Left ventricle myocardium inferior (tissue), 1 donor: ENCODE results near the gene ABHD4. TPM values are rescaled to one million over a fixed set of nuclear protein-coding genes. Genes with fewer than 3 reads are reported as not detected.

ENCODE experiments used
- DNase-seq: peaks from one replicate; pipeline ENCODE4 v3.0.0-alpha.2; 2020
- H3K27ac ChIP-seq: fragments of 200-600 bp; replicated peaks from 2 replicates; pipeline ENCODE4 v1.8.0; 2021
- H3K27me3 ChIP-seq: fragments of 200-600 bp; 2 replicates; pipeline ENCODE4 v1.8.0; 2021; ENCODE audit warnings: low read depth
- H3K36me3 ChIP-seq: fragments of 200-600 bp; 2 replicates; pipeline ENCODE4 v1.8.0; 2021
- H3K4me1 ChIP-seq: fragments of 200-600 bp; 2 replicates; pipeline ENCODE4 v1.8.0; 2021
- H3K4me3 ChIP-seq: fragments of 200-600 bp; 2 replicates; pipeline ENCODE4 v1.8.0; 2021; ENCODE audit warnings: mild to moderate bottlenecking, moderate library complexity
- H3K9me3 ChIP-seq: fragments of 200-600 bp; replicated peaks from 2 replicates; pipeline ENCODE4 v1.8.0; 2021
- CTCF ChIP-seq: fragments of 200-600 bp; IDR thresholded peaks from 2 replicates; pipeline ENCODE4 v1.8.0; 2021; ENCODE audit warnings: antibody characterized with exemption, mild to moderate bottlenecking, borderline replicate concordance
- intact Hi-C: fragments of 100-400 bp; cut with micrococcal nuclease; formaldehyde crosslinking; loops from one replicate; pipeline ENCODE4 v1.11.0; 2022
- total RNA-seq: library from RNA; stranded (reverse); fragmentation: NEBNext Ultra II Directional; extraction: Animal tissue kit (Norgen Biotek cat#: 25700); gene quantifications from one replicate; pipeline ENCODE4 v1.2.1, GENCODE V29; 2021
- donor health status: DM: no; HTN: yes; CAD: no; lungs with severe emphysema.

Gene ABHD4
- total RNA-seq, 1 donor from 2014 or later, result 23.2 TPM

DNA sequence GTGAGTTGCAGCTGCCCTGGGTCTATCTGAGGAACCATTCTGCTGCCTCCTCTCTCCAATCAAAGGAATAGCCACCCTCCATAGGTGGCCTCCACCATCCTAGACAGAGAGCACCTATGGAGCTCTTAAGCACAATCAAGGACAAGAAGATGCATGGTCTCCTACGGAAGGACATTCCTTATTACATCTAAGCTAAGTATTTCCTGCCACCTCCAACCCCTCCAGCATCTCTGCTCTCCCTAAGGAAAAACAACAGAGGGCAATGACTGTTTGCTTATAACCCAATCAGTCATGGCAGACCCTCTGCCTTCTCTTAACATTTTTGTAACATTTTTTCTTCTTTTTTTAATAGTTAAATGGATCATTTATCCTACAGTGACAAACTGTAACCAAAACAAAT is 60.8 kb downstream of the ABHD4 start:
- intact Hi-C loops, result loop anchor here (5.0 kb wide), 1 partner anchor 158 kb away; the partner anchor contains the start of gene SLC7A7
- Histone ChIP-seq H3K4me1 (peaks cover 8% of the 10 kb centered on the region), H3K4me3 (no peak overlapping the region), H3K9me3 (no peaks in the 10 kb centered on the region), H3K27me3 (no peaks in the 10 kb centered on the region), H3K36me3 (no peaks in the 10 kb centered on the region), H3K27ac (no peak overlapping the region)
- DNase-seq, result no peak
- TF ChIP-seq CTCF, result no peak

- no peak for TF ChIP-seq CTCF
- no peaks in the 10 kb centered on the region for H3K9me3 ChIP-seq
- no peaks in the 10 kb centered on the region for H3K27me3 ChIP-seq
- no peaks in the 10 kb centered on the region for H3K36me3 ChIP-seq
- H3K27ac ChIP-seq, result no peak overlapping the region
- DNase-seq, result no peak
- H3K4me3 ChIP-seq, result no peak overlapping the region
- intact Hi-C loops, result no loop called here
- peaks cover 8% of the 10 kb centered on the region for H3K4me1 ChIP-seq
Measured at GRCh38 chr14:22660654-22661053, 62.6 kb downstream of the ABHD4 start.

Other genes starting within 250 kb of the ABHD4 start
- 118 TPM for gene DAD1, start 9.1 kb upstream of the ABHD4 start, total RNA-seq
- not detected for gene OR6J1, start 46.1 kb downstream of the ABHD4 start, total RNA-seq
- gene OXA1L, start 168.4 kb downstream of the ABHD4 start, total RNA-seq, result 182 TPM
- 4.6 TPM for gene SLC7A7, start 217.1 kb downstream of the ABHD4 start, total RNA-seq
- 110 TPM for gene MRPL52, start 231.6 kb downstream of the ABHD4 start, total RNA-seq
- gene MMP14, start 238.3 kb downstream of the ABHD4 start, total RNA-seq, result 22.1 TPM